ENCODE data around the gene FOXO1. TPM values are rescaled to one million over a fixed set of nuclear protein-coding genes. Genes with fewer than 3 reads are reported as not detected.

Gene FOXO1
- total and polyA plus RNA-seq, 4 experiments from 2014 or later: 35.2 to 72.3 (median 68.2) TPM

DNA sequence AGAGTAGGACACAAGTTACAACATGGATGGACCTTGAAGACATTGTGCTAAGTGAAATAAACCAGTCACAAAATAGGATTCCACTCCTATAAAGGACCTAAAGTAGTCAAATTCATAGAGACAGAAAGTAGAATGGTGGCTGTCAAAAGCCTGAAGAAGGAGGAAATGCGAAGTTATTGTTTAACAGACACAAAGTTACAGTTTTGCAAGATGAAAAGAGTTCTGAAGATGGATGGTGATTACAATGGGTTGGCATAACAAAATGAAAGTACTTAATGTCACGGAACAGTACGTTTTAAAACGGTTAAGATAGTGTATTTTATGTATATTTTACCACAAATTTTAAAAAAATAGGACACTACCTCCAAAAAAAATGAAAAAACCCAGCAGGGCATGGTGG, 34.8 kb downstream of the FOXO1 start:
- ChIA-PET CTCF (ENCODE audit: partially characterized antibody) (interaction anchor here (1.3 kb wide), 1 partner anchor 9 kb away, joined by 3 read pairs; no protein-coding TSS in a partner anchor), POLR2A (ENCODE audit: partially characterized antibody) (interaction anchor here (1.2 to 2.4 kb wide), 2 partner anchors 18 to 34 kb away, joined by 4 to 6 read pairs; no protein-coding TSS in a partner anchor)
- peaks cover 65 to 95% (median 79%) of the 10 kb centered on the region in 4 donors for H3K4me1 Mint-ChIP-seq
- H3K27ac Mint-ChIP-seq: peak overlapping the region; percentile 2 to 89 (median 76)
- H3K27me3 ChIP-seq (ENCODE audit: insufficient read depth, low read length): no peaks in the 10 kb centered on the region
- peak in 1 of 5 donors; percentile 28 for DNase-seq
- no peaks in the 10 kb centered on the region for H3K27me3 Mint-ChIP-seq
- intact Hi-C loops (cut with micrococcal nuclease): loop anchor here (2.0 kb wide), 1 partner anchor 17 kb away; no protein-coding TSS in a partner anchor
- no peak overlapping the region for H3K4me3 ChIP-seq (ENCODE audit: low read length in 2 of 2)
- peaks cover 19 to 36% of the 10 kb centered on the region in 2 donors for H3K36me3 Mint-ChIP-seq
- H3K9me3 ChIP-seq (ENCODE audit: control insufficient read depth in 1 of 2, low read length in 2 of 2): no peaks in the 10 kb centered on the region
- peaks cover 89% of the 10 kb centered on the region for H3K4me1 ChIP-seq (ENCODE audit: insufficient read depth, low read length)
- H3K27ac ChIP-seq (ENCODE audit: low read depth, low read length): no peak overlapping the region
- H3K9me3 Mint-ChIP-seq: no peaks in the 10 kb centered on the region
- no peaks in the 10 kb centered on the region for H3K36me3 ChIP-seq (ENCODE audit: insufficient read depth, low read length)
- peak overlapping the region; percentile 7 to 83 (median 63) for H3K4me3 Mint-ChIP-seq

DNA sequence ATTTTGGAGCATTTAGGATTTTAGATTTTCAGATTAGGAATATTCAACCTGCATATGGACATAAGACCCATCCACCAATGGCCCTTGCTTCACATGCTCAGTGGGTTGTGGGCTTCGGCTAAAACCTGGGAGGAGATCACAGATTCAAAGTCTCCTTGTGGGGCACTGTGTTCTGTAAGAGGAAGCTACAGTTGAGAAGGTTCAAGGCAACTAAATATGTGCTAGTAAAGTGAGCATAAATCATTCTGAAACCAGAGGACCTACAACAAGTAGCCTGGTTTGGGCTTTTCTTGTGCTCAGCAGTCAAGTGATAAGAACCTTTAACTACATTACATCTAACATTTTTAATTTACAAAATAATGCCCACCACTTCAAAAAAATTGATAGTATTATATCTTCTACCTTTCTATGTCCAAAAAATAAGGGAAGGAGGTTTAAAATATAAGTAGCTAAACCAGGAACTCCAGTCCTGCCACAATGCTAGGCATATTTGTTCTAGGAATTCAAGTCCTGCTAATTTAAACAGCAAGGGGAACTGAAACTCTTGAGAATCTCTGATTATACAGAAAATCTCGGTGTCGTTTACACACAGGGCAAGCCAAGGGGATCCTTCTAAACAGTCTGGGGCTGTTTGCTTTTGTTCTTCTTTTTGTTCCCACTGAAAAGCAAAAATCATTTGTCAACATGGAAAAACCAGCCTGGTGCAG, 36.6 kb downstream of the FOXO1 start:
- peaks cover 90% of the 10 kb centered on the region for H3K4me1 ChIP-seq (ENCODE audit: insufficient read depth, low read length)
- Mint-ChIP-seq H3K4me1 (peaks cover 61 to 94% (median 81%) of the 10 kb centered on the region in 4 donors), H3K36me3 (peaks cover 19 to 33% of the 10 kb centered on the region in 2 donors), H3K4me3 (peak overlapping the region in 5 of 8 donors; percentile 14 to 65 (median 49)), H3K27ac (peak overlapping the region in 6 of 7 donors; percentile 60 to 77 (median 63)), H3K27me3 (no peaks in the 10 kb centered on the region), H3K9me3 (no peaks in the 10 kb centered on the region)
- H3K27me3 ChIP-seq (ENCODE audit: insufficient read depth, low read length): no peaks in the 10 kb centered on the region
- intact Hi-C loops (cut with micrococcal nuclease): loop anchor here (2.0 kb wide), 1 partner anchor 15 kb away; no protein-coding TSS in a partner anchor
- no peaks in the 10 kb centered on the region for H3K9me3 ChIP-seq (ENCODE audit: control insufficient read depth in 1 of 2, low read length in 2 of 2)
- H3K27ac ChIP-seq (ENCODE audit: low read depth, low read length): no peak overlapping the region
- no peaks in the 10 kb centered on the region for H3K36me3 ChIP-seq (ENCODE audit: insufficient read depth, low read length)
- no peak overlapping the region for H3K4me3 ChIP-seq (ENCODE audit: low read length in 2 of 2)
- ChIA-PET POLR2A (ENCODE audit: partially characterized antibody) (interaction anchor here (1.0 to 2.4 kb wide), 3 partner anchors 13 to 34 kb away, joined by 3 to 6 read pairs (median 4); no protein-coding TSS in a partner anchor), CTCF (ENCODE audit: partially characterized antibody) (interaction anchor here (1.3 kb wide), 1 partner anchor 12 kb away, joined by 3 read pairs; no protein-coding TSS in a partner anchor)
- no peak for DNase-seq

- Mint-ChIP-seq H3K27ac (peak overlapping the region; percentile 1 to 88 (median 27)), H3K4me1 (peaks cover 65 to 96% (median 84%) of the 10 kb centered on the region in 4 donors), H3K36me3 (peaks cover 19 to 41% of the 10 kb centered on the region in 2 donors), H3K9me3 (no peaks in the 10 kb centered on the region), H3K27me3 (no peaks in the 10 kb centered on the region), H3K4me3 (peak overlapping the region in 7 of 8 donors; percentile 0 to 68 (median 12))
- Histone ChIP-seq H3K4me3 (ENCODE audit: low read length in 2 of 2) (no peak overlapping the region), H3K27ac (ENCODE audit: low read depth, low read length) (no peak overlapping the region), H3K9me3 (ENCODE audit: control insufficient read depth in 1 of 2, low read length in 2 of 2) (no peaks in the 10 kb centered on the region), H3K27me3 (ENCODE audit: insufficient read depth, low read length) (no peaks in the 10 kb centered on the region), H3K36me3 (ENCODE audit: insufficient read depth, low read length) (no peaks in the 10 kb centered on the region), H3K4me1 (ENCODE audit: insufficient read depth, low read length) (peaks cover 93% of the 10 kb centered on the region)
- DNase-seq: no peak
- ChIA-PET CTCF (ENCODE audit: partially characterized antibody) (interaction anchor here (1.0 kb wide), 1 partner anchor 38 kb away, joined by 3 read pairs; no protein-coding TSS in a partner anchor), POLR2A (ENCODE audit: partially characterized antibody) (interaction anchor here (0.8 kb wide), 1 partner anchor 13 kb away, joined by 3 read pairs; no protein-coding TSS in a partner anchor)
- intact Hi-C loops (cut with micrococcal nuclease): loop anchor here (2.0 kb wide), 1 partner anchor 14 kb away; no protein-coding TSS in a partner anchor
These were observed 39.5 kb downstream of the FOXO1 start for GRCh38 chr13:40626977-40627376.

GRCh38 chr13:40626561-40626960, 39.9 kb downstream of the FOXO1 start:
- no peak overlapping the region for H3K4me3 ChIP-seq (ENCODE audit: low read length in 2 of 2)
- Mint-ChIP-seq H3K9me3 (no peaks in the 10 kb centered on the region), H3K4me1 (peaks cover 63 to 97% (median 81%) of the 10 kb centered on the region in 4 donors)

DNA sequence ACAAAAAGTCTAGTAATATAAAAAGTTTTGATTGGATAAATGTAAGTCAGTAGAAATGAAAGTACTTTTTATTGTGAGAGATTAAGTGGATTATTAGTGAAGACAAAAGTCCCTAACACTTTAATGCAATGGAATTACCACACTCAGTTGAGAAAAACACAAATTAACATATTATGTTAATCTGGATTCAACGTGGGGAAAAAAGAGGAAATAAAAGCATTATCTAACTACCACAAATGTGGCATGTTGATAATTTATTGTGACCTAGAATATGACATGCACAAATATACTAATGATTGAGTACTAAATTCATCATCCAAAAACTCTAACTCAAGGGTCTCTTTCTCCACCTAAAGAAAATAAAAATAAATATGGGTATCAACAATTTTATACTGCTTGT, 41.5 kb downstream of the FOXO1 start:
- Histone ChIP-seq H3K4me1 (ENCODE audit: insufficient read depth, low read length) (peaks cover 91% of the 10 kb centered on the region), H3K4me3 (ENCODE audit: low read length in 2 of 2) (no peak overlapping the region), H3K36me3 (ENCODE audit: insufficient read depth, low read length) (no peaks in the 10 kb centered on the region), H3K27me3 (ENCODE audit: insufficient read depth, low read length) (no peaks in the 10 kb centered on the region), H3K9me3 (ENCODE audit: control insufficient read depth in 1 of 2, low read length in 2 of 2) (no peaks in the 10 kb centered on the region), H3K27ac (ENCODE audit: low read depth, low read length) (no peak overlapping the region)
- H3K36me3 Mint-ChIP-seq: peaks cover 13 to 36% of the 10 kb centered on the region in 2 donors
- DNase-seq: no peak
- H3K27ac Mint-ChIP-seq: peak overlapping the region in 5 of 7 donors; percentile 8 to 72 (median 29)
- ChIA-PET POLR2A (ENCODE audit: partially characterized antibody) (interaction anchor here (1.6 kb wide), 1 partner anchor 28 kb away, joined by 4 read pairs; no protein-coding TSS in a partner anchor), CTCF (ENCODE audit: partially characterized antibody) (no interaction called here)
- peak overlapping the region in 4 of 8 donors; percentile 21 to 87 (median 53) for H3K4me3 Mint-ChIP-seq
- no peaks in the 10 kb centered on the region for H3K27me3 Mint-ChIP-seq
- peaks cover 62 to 95% (median 77%) of the 10 kb centered on the region in 4 donors for H3K4me1 Mint-ChIP-seq
- H3K9me3 Mint-ChIP-seq: no peaks in the 10 kb centered on the region
- intact Hi-C loops (cut with micrococcal nuclease): no loop called here

More at GRCh38 chr13:40626561-40626960, 39.9 kb downstream of the FOXO1 start:
- Histone ChIP-seq H3K9me3 (ENCODE audit: control insufficient read depth in 1 of 2, low read length in 2 of 2) (no peaks in the 10 kb centered on the region), H3K4me1 (ENCODE audit: insufficient read depth, low read length) (peaks cover 93% of the 10 kb centered on the region), H3K36me3 (ENCODE audit: insufficient read depth, low read length) (no peaks in the 10 kb centered on the region), H3K27me3 (ENCODE audit: insufficient read depth, low read length) (no peaks in the 10 kb centered on the region), H3K27ac (ENCODE audit: low read depth, low read length) (no peak overlapping the region)
- no peak for DNase-seq
- ChIA-PET CTCF (ENCODE audit: partially characterized antibody) (interaction anchor here (1.0 kb wide), 1 partner anchor 38 kb away, joined by 3 read pairs; no protein-coding TSS in a partner anchor), POLR2A (ENCODE audit: partially characterized antibody) (interaction anchor here (0.8 kb wide), 1 partner anchor 13 kb away, joined by 3 read pairs; no protein-coding TSS in a partner anchor)
- Mint-ChIP-seq H3K27ac (peak overlapping the region in 6 of 7 donors; percentile 7 to 88 (median 48)), H3K4me3 (peak overlapping the region; percentile 2 to 68 (median 19)), H3K36me3 (peaks cover 17 to 40% of the 10 kb centered on the region in 2 donors), H3K27me3 (no peaks in the 10 kb centered on the region)
- intact Hi-C loops (cut with micrococcal nuclease): loop anchor here (2.0 kb wide), 1 partner anchor 14 kb away; no protein-coding TSS in a partner anchor

DNA sequence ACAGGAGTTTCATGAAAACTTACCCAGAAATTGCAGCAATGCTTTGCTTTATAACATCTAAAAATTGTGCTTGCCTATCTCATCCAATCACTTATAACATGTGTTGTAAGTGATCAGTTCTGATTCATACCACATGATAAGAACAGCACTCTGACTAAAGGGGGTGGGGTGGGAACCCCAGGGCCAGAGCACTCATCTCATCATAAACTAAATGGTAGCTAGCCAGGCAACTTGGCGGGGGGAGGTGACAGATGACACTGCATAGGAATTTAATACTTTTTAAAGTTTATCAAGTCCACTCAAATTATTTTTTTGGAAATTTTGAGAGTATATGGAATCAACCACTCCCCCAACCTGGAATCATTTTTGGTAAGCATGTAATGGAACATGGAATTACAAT, 42.1 kb downstream of the FOXO1 start:
- no peaks in the 10 kb centered on the region for H3K9me3 ChIP-seq (ENCODE audit: control insufficient read depth in 1 of 2, low read length in 2 of 2)
- no peak overlapping the region for H3K27ac ChIP-seq (ENCODE audit: low read depth, low read length)
- POLR2A ChIA-PET (ENCODE audit: partially characterized antibody): interaction anchor here (1.2 to 1.6 kb wide), 3 partner anchors 11 to 29 kb away, joined by 3 to 6 read pairs (median 4); no protein-coding TSS in a partner anchor
- no peaks in the 10 kb centered on the region for H3K36me3 ChIP-seq (ENCODE audit: insufficient read depth, low read length)
- no peaks in the 10 kb centered on the region for H3K27me3 Mint-ChIP-seq
- no peaks in the 10 kb centered on the region for H3K27me3 ChIP-seq (ENCODE audit: insufficient read depth, low read length)
- no peak overlapping the region for H3K4me3 ChIP-seq (ENCODE audit: low read length in 2 of 2)
- no peaks in the 10 kb centered on the region for H3K9me3 Mint-ChIP-seq
- H3K27ac Mint-ChIP-seq: peak overlapping the region in 5 of 7 donors; percentile 8 to 80 (median 65)
- H3K4me3 Mint-ChIP-seq: peak overlapping the region in 6 of 8 donors; percentile 21 to 87 (median 58)
- DNase-seq: peak in 1 of 5 donors; percentile 59
- peaks cover 62 to 95% (median 78%) of the 10 kb centered on the region in 4 donors for H3K4me1 Mint-ChIP-seq
- peaks cover 91% of the 10 kb centered on the region for H3K4me1 ChIP-seq (ENCODE audit: insufficient read depth, low read length)
- peaks cover 13 to 36% of the 10 kb centered on the region in 2 donors for H3K36me3 Mint-ChIP-seq
- CTCF ChIA-PET (ENCODE audit: partially characterized antibody): no interaction called here
- intact Hi-C loops (cut with micrococcal nuclease): no loop called here

Measured in CD4-positive, alpha-beta memory T cell (primary cell).